Measurements from ENCODE around the gene RTEL1.

The RTEL1 gene

DNA sequence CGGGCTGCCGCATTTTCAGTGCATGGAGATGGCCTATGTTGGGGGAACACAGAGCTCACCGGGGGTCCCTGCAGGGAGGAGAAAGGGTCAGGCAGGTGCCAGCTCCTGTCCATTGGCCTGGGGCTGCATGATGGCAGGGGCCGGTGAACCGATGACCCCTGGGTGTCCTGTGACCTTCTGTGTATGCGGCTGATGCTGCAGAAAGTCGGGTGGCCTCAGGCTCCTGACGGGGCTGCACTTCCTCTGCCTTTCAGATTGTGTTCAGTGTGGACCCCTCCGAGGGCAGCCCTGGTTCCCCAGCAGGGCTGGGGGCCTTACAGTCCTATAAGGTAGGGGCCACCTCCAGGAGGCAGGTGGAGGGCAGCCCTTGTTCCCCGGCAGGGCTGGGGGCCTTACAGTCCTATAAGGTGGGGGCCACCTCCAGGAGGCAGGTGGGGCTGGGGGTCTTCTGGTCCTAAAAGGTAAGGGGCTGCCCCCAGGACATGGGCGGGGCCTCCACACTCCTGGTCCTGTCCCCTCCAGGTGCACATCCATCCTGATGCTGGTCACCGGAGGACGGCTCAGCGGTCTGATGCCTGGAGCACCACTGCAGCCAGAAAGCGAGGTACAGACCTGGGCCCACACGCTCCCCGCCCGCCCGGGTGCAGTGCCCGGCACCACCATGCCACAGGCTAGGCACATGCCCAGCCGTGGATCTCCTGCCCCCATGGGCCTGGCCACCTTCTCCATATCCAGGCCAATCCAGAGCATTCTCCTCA lies 27.3 kb downstream of the RTEL1 start:
- Histone ChIP-seq H3K4me1 (ENCODE audit: low read length) (no peaks in the 10 kb centered on the region), H3K79me2 (ENCODE audit: low read length) (no peaks in the 10 kb centered on the region), H3K27ac (ENCODE audit: low read length) (no peak overlapping the region), H3K9me3 (ENCODE audit: insufficient read depth, low read length) (no peaks in the 10 kb centered on the region), H2AFZ (ENCODE audit: low read depth, low read length) (no peak overlapping the region), H4K20me1 (ENCODE audit: insufficient read depth, low read length) (no peaks in the 10 kb centered on the region), H3K4me2 (ENCODE audit: low read length) (no peak overlapping the region), H3K9ac (ENCODE audit: low read length) (no peak overlapping the region), H3K27me3 (ENCODE audit: low read depth, low read length) (no peaks in the 10 kb centered on the region), H3K36me3 (replicated peaks; ENCODE audit: low read depth, low read length) (no peaks in the 10 kb centered on the region), H3K4me3 (ENCODE audit: low read length) (no peak overlapping the region)
- TF ChIP-seq, protein P1, sequence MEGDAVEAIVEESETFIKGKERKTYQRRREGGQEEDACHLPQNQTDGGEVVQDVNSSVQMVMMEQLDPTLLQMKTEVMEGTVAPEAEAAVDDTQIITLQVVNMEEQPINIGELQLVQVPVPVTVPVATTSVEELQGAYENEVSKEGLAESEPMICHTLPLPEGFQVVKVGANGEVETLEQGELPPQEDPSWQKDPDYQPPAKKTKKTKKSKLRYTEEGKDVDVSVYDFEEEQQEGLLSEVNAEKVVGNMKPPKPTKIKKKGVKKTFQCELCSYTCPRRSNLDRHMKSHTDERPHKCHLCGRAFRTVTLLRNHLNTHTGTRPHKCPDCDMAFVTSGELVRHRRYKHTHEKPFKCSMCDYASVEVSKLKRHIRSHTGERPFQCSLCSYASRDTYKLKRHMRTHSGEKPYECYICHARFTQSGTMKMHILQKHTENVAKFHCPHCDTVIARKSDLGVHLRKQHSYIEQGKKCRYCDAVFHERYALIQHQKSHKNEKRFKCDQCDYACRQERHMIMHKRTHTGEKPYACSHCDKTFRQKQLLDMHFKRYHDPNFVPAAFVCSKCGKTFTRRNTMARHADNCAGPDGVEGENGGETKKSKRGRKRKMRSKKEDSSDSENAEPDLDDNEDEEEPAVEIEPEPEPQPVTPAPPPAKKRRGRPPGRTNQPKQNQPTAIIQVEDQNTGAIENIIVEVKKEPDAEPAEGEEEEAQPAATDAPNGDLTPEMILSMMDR (IDR thresholded peaks at IDR 0.05; ENCODE audit: low read depth, low read length) = no peak
- no peak for TF ChIP-seq EZH2phosphoT487 (IDR thresholded peaks at IDR 0.05; ENCODE audit: low read depth)

GRCh38 chr20:63686094-63686491 lies 28.0 kb downstream of the RTEL1 start:
- TF ChIP-seq EZH2phosphoT487 (IDR thresholded peaks at IDR 0.05; ENCODE audit: low read depth) = no peak
- TF ChIP-seq, protein P1 (IDR thresholded peaks at IDR 0.05; ENCODE audit: low read depth, low read length) = no peak
- H2AFZ ChIP-seq (ENCODE audit: low read depth, low read length) = no peak overlapping the region
- H3K4me2 ChIP-seq (ENCODE audit: low read length) = no peak overlapping the region
- H3K79me2 ChIP-seq (ENCODE audit: low read length) = no peaks in the 10 kb centered on the region
- no peaks in the 10 kb centered on the region for H3K27me3 ChIP-seq (ENCODE audit: low read depth, low read length)
- no peaks in the 10 kb centered on the region for H3K36me3 ChIP-seq (replicated peaks; ENCODE audit: low read depth, low read length)
- H3K4me1 ChIP-seq (ENCODE audit: low read length) = no peaks in the 10 kb centered on the region
- H3K9me3 ChIP-seq (ENCODE audit: insufficient read depth, low read length) = no peaks in the 10 kb centered on the region
- H3K9ac ChIP-seq (ENCODE audit: low read length) = no peak overlapping the region
- H4K20me1 ChIP-seq (ENCODE audit: insufficient read depth, low read length) = no peaks in the 10 kb centered on the region
- no peak overlapping the region for H3K4me3 ChIP-seq (ENCODE audit: low read length)
- no peak overlapping the region for H3K27ac ChIP-seq (ENCODE audit: low read length)

- Histone ChIP-seq H3K27me3 (ENCODE audit: low read depth, low read length) (no peaks in the 10 kb centered on the region), H3K9ac (ENCODE audit: low read length) (no peak overlapping the region), H2AFZ (ENCODE audit: low read depth, low read length) (no peak overlapping the region), H3K79me2 (ENCODE audit: low read length) (no peaks in the 10 kb centered on the region), H3K27ac (ENCODE audit: low read length) (no peak overlapping the region), H3K4me1 (ENCODE audit: low read length) (no peaks in the 10 kb centered on the region), H3K4me3 (ENCODE audit: low read length) (no peak overlapping the region), H4K20me1 (ENCODE audit: insufficient read depth, low read length) (no peaks in the 10 kb centered on the region), H3K36me3 (replicated peaks; ENCODE audit: low read depth, low read length) (no peaks in the 10 kb centered on the region), H3K4me2 (ENCODE audit: low read length) (no peak overlapping the region), H3K9me3 (ENCODE audit: insufficient read depth, low read length) (no peaks in the 10 kb centered on the region)
- TF ChIP-seq, protein P1 (IDR thresholded peaks at IDR 0.05; ENCODE audit: low read depth, low read length) = no peak
- no peak for TF ChIP-seq EZH2phosphoT487 (IDR thresholded peaks at IDR 0.05; ENCODE audit: low read depth)
These were observed 28.6 kb downstream of the RTEL1 start for GRCh38 chr20:63686492-63687321.

DNA sequence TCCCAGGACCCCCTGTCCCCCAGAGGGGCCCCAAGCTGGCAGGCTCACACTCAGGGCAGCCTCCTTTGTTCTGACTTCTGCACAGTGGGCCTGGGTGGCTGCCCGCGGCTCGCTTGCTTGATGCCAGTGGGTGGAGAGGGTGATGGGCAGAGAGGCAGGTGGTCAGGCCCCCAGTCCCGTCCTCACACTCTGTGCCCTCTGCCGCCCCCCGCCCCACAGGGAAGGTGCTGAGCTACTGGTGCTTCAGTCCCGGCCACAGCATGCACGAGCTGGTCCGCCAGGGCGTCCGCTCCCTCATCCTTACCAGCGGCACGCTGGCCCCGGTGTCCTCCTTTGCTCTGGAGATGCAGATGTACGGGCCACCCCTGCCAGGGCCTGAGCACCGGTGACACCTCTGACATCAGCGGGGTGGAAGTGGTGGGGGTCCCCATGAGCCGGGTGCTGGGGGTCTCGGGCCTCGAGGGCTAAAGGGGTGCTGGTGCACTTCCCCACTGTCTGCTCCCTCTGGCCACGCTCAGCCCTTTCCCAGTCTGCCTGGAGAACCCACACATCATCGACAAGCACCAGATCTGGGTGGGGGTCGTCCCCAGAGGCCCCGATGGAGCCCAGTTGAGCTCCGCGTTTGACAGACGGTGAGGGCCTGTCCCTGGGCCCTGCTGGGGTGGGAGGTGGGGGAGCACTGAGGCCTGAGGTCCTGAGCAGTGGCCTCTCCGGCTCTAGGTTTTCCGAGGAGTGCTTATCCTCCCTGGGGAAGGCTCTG lies 29.5 kb downstream of the RTEL1 start:
- no peak overlapping the region for H3K27ac ChIP-seq (ENCODE audit: low read length)
- no peak overlapping the region for H3K4me3 ChIP-seq (ENCODE audit: low read length)
- H3K27me3 ChIP-seq (ENCODE audit: low read depth, low read length) = no peaks in the 10 kb centered on the region
- no peaks in the 10 kb centered on the region for H3K9me3 ChIP-seq (ENCODE audit: insufficient read depth, low read length)
- no peak overlapping the region for H2AFZ ChIP-seq (ENCODE audit: low read depth, low read length)
- no peaks in the 10 kb centered on the region for H3K36me3 ChIP-seq (replicated peaks; ENCODE audit: low read depth, low read length)
- H3K79me2 ChIP-seq (ENCODE audit: low read length) = no peaks in the 10 kb centered on the region
- no peaks in the 10 kb centered on the region for H4K20me1 ChIP-seq (ENCODE audit: insufficient read depth, low read length)
- H3K4me1 ChIP-seq (ENCODE audit: low read length) = no peaks in the 10 kb centered on the region
- H3K9ac ChIP-seq (ENCODE audit: low read length) = no peak overlapping the region
- H3K4me2 ChIP-seq (ENCODE audit: low read length) = no peak overlapping the region
- TF ChIP-seq EZH2phosphoT487 (IDR thresholded peaks at IDR 0.05; ENCODE audit: low read depth) = no peak
- TF ChIP-seq, protein P1 (IDR thresholded peaks at IDR 0.05; ENCODE audit: low read depth, low read length) = no peak
